Measurements from ENCODE around the gene ADD1.

- TF ChIP-seq CTCF (conservative IDR thresholded peaks at IDR 0.05 in 1 of 2, IDR thresholded peaks at IDR 0.05 in 1 of 2; ENCODE audit: low read depth in 1 of 2, low read length in 2 of 2) (no peak), EZH2 (IDR thresholded peaks at IDR 0.05; ENCODE audit: low read length, missing control alignments) (no peak)
These were observed 72.1 kb downstream of the ADD1 start for GRCh38 chr4:2915789-2916188.

Data from fibroblast of lung (primary cell).